Eye (tissue), 1 donor: ENCODE data around the gene ZNF304.
"Not testable (repeated sequence)": the region's sequence is repeated elsewhere in the genome, so short reads cannot be mapped to it uniquely, and the experiment has no call there.

Source experiments
- DNase-seq: peaks from one replicate; pipeline ENCODE4 v3.0.0-alpha.2; 2015

The ZNF304 gene

GRCh38 chr19:57362997-57363687, 12.1 kb downstream of the ZNF304 start, which contains the start of the genes TRAPPC2B and ZNF547:
Gene TRAPPC2B, plus strand, starts transcription at chr19:57363551. Its CDS starts 1,283 bp downstream, at chr19:57364834.
Gene ZNF547, plus strand, starts transcription at chr19:57363551. Its CDS starts 5,005 bp downstream, at chr19:57368556.
- DNase-seq: peak; percentile 100

DNA sequence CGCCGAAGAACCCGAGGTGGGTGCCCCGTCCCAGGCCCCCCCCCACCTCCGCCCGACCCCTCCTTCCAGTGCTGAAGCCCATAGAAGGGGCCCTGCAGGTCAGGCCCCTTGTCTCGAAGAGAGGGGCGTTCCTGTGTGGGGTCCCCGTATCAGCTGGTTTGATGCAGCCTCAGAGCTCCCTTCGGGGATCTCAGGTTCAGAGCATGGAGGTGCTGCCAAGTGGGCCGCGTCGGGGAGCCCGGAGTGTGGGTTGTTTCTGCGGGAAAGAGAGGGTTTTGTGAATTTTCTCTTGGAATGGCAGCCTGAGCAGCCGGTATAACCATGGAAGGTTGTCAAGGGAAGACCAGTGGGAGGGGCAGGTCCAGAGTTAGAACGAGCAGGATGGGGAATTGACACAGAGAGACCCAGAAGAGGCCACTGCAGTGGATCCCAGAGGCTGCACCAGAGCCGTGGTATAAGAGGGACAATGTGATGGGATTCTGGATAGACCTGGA, 12.7 kb downstream of the ZNF304 start:
- DNase-seq: no peak

DNA sequence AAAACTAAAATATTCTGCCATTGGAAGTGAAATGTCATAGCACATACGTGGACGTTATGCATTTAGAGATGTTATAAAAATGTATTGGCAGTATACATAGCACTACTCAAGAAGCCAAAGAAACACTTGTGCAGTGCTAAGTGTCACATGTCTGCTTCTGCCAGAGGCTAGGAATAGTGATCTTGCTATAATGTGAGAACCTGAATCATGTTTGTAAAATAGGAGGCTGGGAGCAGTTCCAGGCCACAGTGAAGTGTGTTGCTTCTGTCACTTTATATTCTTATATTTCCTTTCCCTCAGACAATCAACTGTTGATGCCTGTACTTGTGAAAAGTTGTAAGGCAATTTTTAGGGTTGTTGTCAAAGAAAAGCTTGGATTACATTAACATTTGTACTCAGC, 15.7 kb downstream of the ZNF304 start:
- DNase-seq: no peak

GRCh38 chr19:57374179-57374578, 23.1 kb downstream of the ZNF304 start:
- DNase-seq: no peak

DNA sequence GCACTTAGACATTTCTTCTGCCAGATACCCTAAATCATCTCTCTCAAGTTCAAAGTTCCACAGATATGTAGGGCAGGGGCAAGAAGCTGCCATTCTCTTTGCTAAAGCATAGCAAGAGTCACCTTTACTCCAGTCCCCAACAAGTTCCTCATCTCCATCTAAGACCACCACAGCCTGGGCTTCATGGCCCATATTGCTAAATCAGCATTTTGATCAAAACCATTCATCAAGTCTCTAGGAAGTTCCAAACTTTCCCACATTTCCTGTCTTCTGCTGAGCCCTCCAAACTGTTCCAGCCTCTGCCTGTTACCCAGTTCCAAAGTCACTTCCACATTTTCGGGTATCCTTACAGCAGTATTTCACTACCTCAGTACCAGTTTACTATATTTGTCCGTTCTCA, 23.6 kb downstream of the ZNF304 start:
- DNase-seq: not testable (repeated sequence)

DNA sequence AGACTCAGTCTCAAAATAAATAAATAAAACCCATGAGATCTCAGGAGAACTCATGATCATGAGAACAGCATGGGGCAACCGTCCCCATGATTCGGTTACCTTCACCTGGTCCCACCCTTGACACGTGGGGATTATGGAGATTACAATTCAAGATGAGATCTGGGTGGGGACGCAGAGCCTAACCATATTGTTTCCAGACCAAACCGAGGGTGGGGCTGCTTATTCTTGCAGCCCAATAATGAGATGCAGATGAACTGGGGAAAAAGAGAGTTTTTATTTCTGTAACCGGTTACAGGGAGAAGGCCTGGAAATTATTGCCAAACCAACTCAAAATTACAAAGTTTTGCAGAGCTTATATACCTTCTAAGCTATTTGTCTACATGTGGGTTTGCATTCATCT, 25.1 kb downstream of the ZNF304 start:
- no peak for DNase-seq

DNA sequence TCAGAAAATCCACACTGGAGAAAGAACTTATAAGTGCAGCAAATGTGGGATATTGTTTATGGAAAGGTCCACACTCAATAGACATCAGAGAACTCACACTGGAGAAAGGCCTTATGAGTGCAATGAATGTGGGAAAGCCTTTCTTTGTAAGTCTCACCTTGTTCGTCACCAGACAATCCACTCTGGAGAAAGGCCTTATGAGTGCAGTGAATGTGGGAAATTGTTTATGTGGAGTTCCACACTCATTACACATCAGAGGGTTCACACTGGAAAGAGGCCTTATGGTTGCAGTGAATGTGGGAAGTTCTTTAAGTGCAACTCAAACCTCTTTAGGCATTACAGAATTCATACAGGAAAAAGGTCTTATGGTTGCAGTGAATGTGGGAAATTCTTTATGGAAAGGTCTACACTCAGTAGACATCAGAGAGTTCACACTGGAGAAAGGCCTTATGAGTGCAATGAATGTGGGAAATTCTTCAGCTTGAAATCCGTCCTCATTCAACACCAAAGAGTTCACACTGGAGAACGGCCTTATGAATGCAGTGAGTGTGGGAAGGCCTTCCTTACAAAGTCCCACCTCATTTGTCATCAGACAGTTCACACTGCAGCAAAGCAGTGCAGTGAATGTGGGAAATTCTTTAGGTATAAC, 26.6 kb downstream of the ZNF304 start:
- DNase-seq: no peak

DNA sequence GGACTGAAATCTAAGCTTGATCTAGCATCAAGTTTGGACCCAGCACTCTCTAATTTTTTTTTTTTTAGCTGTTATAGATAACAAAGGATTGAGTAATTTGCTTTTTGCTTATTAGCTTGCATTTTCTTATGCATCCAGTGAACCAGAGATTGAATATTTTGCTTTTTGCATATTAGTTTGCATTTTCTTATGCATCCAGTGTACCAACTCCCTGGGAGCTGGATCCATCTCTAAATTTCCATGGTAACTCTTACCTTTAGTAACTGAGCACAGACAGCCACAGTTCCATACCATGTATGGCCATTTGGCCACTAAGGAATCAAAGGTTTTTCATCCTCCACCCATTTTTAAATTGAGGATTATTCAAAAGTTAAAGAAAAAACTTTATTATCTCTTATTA, 29.9 kb downstream of the ZNF304 start:
- DNase-seq: no peak

GRCh38 chr19:57382806-57383488, 31.9 kb downstream of the ZNF304 start:
- no peak for DNase-seq

DNA sequence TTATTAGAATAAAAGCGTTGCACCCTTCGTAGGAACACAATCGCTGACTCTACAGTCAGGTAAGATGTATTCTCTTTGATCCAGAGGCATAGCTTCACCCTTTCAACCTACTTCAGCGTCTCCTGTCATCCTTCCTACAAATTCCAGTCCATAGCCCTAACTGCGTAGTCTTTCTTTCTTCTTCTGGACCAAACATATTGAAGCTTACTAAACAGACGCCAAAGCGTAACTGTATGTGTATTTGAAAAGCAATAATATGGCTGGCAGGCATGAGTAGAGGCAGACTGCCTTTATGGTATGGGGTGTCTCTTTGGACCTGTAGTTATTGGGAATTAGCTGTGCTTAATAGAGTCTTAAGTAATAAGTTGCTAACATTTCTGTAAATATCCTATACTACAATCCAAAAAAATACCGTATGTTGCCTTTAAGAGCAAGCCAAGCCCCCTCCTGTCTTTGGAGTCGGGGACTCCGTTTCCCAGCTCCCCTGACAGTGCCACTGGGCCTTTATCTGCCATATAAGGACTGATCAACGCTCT, 38.2 kb downstream of the ZNF304 start:
- no peak for DNase-seq

DNA sequence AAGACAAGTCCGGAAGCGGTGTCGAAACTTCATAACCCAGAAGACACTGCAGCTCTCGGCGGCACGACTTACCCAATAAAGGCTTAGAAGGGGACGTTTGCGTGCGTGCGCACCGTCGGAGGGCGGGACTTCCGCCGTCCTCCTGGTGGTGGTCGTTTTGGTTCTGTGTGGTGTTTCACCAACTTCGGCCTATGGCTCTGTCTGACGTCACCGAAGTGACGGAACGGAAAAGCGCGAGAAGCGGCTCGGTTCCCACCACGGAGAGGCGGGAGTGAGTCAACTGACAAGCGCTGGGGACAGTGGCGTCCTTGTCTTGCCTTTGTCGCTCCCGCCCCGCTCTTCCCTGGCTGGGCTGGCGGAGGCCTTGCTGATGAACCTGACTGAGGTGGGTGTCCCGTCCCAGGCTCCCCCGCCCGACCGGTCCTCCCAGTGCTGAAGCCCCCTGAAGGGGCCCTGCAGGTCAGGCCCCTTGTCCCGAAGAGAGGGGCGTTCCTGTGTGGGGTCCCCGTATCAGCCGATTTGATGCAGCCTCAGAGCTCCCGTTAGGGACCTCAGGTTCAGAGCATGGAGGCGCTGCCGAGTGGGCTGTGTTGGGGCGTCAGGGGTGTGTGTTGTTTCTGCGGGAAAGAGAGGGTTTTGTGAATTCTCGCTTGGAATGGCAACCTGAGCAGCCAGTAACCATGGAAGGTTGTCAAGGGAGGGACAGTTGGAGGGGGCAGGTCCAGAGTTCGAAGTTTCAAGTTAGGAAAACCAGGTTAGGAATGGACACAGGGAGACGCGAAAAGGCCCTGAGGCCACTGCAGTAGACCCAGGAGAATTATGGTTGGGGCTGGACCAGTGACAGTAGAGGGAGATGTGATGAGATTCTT, 38.9 kb downstream of the ZNF304 start, which contains the start of gene ZNF548:
TSS of gene ZNF548 (plus strand) at position 125 of the 869 bp plus-strand sequence. CDS start at position 371, 246 bp downstream.
- DNase-seq: peak; percentile 99

DNA sequence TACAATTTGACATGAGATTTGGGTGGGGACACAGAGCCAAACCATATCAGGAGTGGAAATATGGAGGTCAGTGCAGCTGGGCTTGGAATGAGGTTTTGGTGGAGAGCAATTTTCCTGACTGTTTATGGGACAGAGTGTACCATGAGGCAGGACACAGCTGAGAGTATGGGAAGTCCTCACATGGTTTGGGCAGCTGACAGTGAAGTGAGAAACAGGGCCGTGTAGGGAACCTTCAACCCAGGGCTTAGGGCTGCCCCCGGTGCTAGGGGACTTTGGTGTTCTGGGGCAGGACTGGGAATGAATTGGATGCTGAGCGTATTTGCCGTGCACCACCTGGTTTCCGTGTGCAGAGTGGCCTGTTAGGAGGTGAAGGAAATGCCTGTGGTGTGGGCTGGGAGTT, 44.6 kb downstream of the ZNF304 start:
- DNase-seq: no peak

GRCh38 chr19:57398868-57399267, 47.8 kb downstream of the ZNF304 start:
- no peak for DNase-seq

- no peak for DNase-seq
Observed at GRCh38 chr19:57403737-57404563, 52.9 kb downstream of the ZNF304 start.

DNA sequence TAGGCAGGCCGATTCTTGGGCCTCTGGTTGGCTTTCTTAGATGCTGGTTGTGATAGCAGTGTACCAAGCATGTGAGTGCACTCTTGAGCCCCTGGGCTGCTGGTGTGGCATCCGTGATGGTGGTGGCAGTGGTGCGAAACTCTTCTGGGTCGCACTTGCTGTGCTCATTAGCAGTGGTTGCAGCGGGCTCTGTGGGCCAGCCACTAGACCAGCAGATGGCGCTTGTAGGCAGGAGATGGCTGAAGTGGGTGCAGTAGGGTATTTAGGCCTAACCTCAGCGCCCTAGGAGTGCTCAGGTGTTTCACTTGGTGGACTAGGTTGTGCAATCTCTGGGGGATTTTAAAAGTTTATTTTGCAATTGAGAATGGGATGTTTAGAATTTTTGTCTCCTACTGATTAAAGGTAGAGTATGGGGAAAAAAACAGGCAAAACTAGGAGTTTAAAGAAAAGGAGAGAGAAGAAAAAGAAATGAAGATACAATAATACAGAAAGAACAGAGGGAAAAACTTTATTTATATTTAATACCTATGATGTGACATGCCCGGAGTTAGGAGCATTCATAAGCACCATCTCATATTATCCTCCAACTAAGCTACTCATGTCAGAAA, 55.5 kb downstream of the ZNF304 start:
- DNase-seq: peak; percentile 83
